Measurements from ENCODE around the gene PLEKHM1.

PLEKHM1 gene

GRCh38 chr17:45389354-45389753 lies 101.2 kb downstream of the PLEKHM1 start:
- no peak for TF ChIP-seq ZFX (IDR thresholded peaks at IDR 0.05)
- TF ChIP-seq CTCF (conservative IDR thresholded peaks at IDR 0.05): no peak
- no peak overlapping the region for H3K27ac ChIP-seq

GRCh38 chr17:45388604-45389325 lies 101.8 kb downstream of the PLEKHM1 start:
- TF ChIP-seq CTCF (conservative IDR thresholded peaks at IDR 0.05): no peak
- TF ChIP-seq ZFX (IDR thresholded peaks at IDR 0.05): no peak
- H3K27ac ChIP-seq: no peak overlapping the region

GRCh38 chr17:45387739-45388138 lies 102.8 kb downstream of the PLEKHM1 start:
- TF ChIP-seq CTCF (conservative IDR thresholded peaks at IDR 0.05): no peak
- no peak for TF ChIP-seq ZFX (IDR thresholded peaks at IDR 0.05)
- no peak overlapping the region for H3K27ac ChIP-seq

GRCh38 chr17:45386178-45386577 lies 104.3 kb downstream of the PLEKHM1 start:
- H3K27ac ChIP-seq: no peak overlapping the region

More at GRCh38 chr17:45386178-45386577, 104.3 kb downstream of the PLEKHM1 start:
- TF ChIP-seq ZFX (IDR thresholded peaks at IDR 0.05): no peak
- TF ChIP-seq CTCF (conservative IDR thresholded peaks at IDR 0.05): no peak

Measured in C4-2B (cell line).